HL-60 (cell line): ENCODE measurements around the gene TP53I3.

ENCODE experiments used
- DNase-seq, 2 experiments: peaks; one replicate each; pipeline ENCODE4 v3.0.0-alpha.2; 2010 to 2020; ENCODE audit warnings: low read depth in 1 of 2, low spot score in 1 of 2
- H3K27ac ChIP-seq: fragments of 250-450 bp; sonication (Bioruptor Pico); replicated peaks from 2 replicates; pipeline ENCODE4 v1.5.1; 2020; ENCODE audit warnings: mild to moderate bottlenecking, moderate library complexity
- H3K27me3 ChIP-seq: fragments of 250-450 bp; sonication (Bioruptor Pico); 2 replicates; pipeline ENCODE4 v1.5.1; 2021; ENCODE audit warnings: mild to moderate bottlenecking, moderate library complexity; ENCODE audit not compliant: insufficient read depth, poor library complexity, severe bottlenecking
- H3K4me3 ChIP-seq: replicated peaks from 2 replicates; pipeline ENCODE4 v1.5.1; 2011; ENCODE audit warnings: mild to moderate bottlenecking, control low read depth, low read length; ENCODE audit not compliant: insufficient read depth
- CTCF ChIP-seq: IDR thresholded peaks from one replicate; pipeline ENCODE4 v1.5.1; 2011; ENCODE audit warnings: low read length, control low read depth, inconsistent platforms; ENCODE audit not compliant: insufficient read depth
- GABPA ChIP-seq: IDR thresholded peaks from 2 replicates; pipeline ENCODE4 v1.6.1; 2012; ENCODE audit warnings: low read depth
- POLR2AphosphoS5 ChIP-seq: IDR thresholded peaks from 2 replicates; pipeline ENCODE4 v1.6.1; 2012; ENCODE audit warnings: low read depth
- REST ChIP-seq: IDR thresholded peaks from 2 replicates; pipeline ENCODE4 v1.6.1; 2012; ENCODE audit warnings: low read depth; ENCODE audit not compliant: insufficient replicate concordance
- SPI1 ChIP-seq: IDR thresholded peaks from 2 replicates; pipeline ENCODE4 v1.6.1; 2012; ENCODE audit warnings: low read depth, mild to moderate bottlenecking, borderline replicate concordance

TP53I3 gene

GRCh38 chr2:24055750-24056149 is 28.9 kb downstream of the TP53I3 start:
- TF ChIP-seq SPI1, result no peak
- TF ChIP-seq POLR2AphosphoS5, result no peak
- no peak for TF ChIP-seq CTCF
- TF ChIP-seq GABPA, result no peak
- no peak for TF ChIP-seq REST
- no peak for DNase-seq
- Histone ChIP-seq H3K27me3 (peaks cover 10% of the 10 kb centered on the region), H3K27ac (no peak overlapping the region), H3K4me3 (no peak overlapping the region)

GRCh38 chr2:24054366-24055010 is 30.1 kb downstream of the TP53I3 start:
- DNase-seq, result no peak
- H3K4me3 ChIP-seq, result no peak overlapping the region
- no peak for TF ChIP-seq REST
- TF ChIP-seq GABPA, result no peak
- no peak for TF ChIP-seq CTCF
- no peak for TF ChIP-seq SPI1
- no peak for TF ChIP-seq POLR2AphosphoS5
- H3K27me3 ChIP-seq, result peaks cover 21% of the 10 kb centered on the region
- H3K27ac ChIP-seq, result no peak overlapping the region

- no peak for DNase-seq
- TF ChIP-seq POLR2AphosphoS5 (no peak), CTCF (no peak), SPI1 (no peak), GABPA (no peak), REST (no peak)
- Histone ChIP-seq H3K27ac (no peak overlapping the region), H3K27me3 (peaks cover 31% of the 10 kb centered on the region), H3K4me3 (no peak overlapping the region)
Observed at GRCh38 chr2:24052951-24053350, 31.7 kb downstream of the TP53I3 start.
